Gastrocnemius medialis (tissue), 4 donors: ENCODE measurements around the gene GPC6. TPM values are rescaled to one million over a fixed set of nuclear protein-coding genes. Genes with fewer than 3 reads are reported as not detected.

Experiments
- ATAC-seq, 2 donors: fragments of 150-250 bp; one replicate each; pipeline ENCODE4 v1.9.1; 2016
- DNase-seq, 2 donors: peaks; one replicate each; pipeline ENCODE4 v3.0.0-alpha.2; 2019
- H3K27ac ChIP-seq, 4 donors: fragments of 200-600 bp; sonication (generic); 1 replicate in 1 of 4; 2 replicates in 3 of 4; pipeline ENCODE4 v1.5.1; 2016 to 2018; ENCODE audit warnings: mild to moderate bottlenecking in 2 of 4, moderate library complexity in 1 of 4
- H3K27me3 ChIP-seq, 3 donors: fragments of 200-600 bp; sonication (generic) in 2 of 3; 1 replicate in 1 of 3; 2 replicates in 2 of 3; pipeline versions ENCODE4 v1.5.1 to v1.6.0; 2016 to 2019; ENCODE audit warnings: mild to moderate bottlenecking in 1 of 3, moderate library complexity in 1 of 3
- H3K36me3 ChIP-seq, 2 donors: fragments of 200-600 bp; sonication (generic) in 1 of 2; one replicate each; pipeline ENCODE4 v1.5.1; 2017 to 2018
- H3K4me1 ChIP-seq, 2 donors: fragments of 200-600 bp; sonication (generic) in 1 of 2; one replicate each; pipeline ENCODE4 v1.5.1; 2016 to 2017; ENCODE audit warnings: mild to moderate bottlenecking in 2 of 2
- H3K4me3 ChIP-seq, 4 donors: fragments of 200-600 bp; sonication (generic) in 3 of 4; 1 replicate in 1 of 4; 2 replicates in 3 of 4; pipeline ENCODE4 v1.5.1; 2016 to 2019; ENCODE audit warnings: mild to moderate bottlenecking in 2 of 4
- H3K9me3 ChIP-seq, 3 donors: fragments of 200-600 bp; sonication (generic) in 2 of 3; 1 replicate in 1 of 3; 2 replicates in 2 of 3; pipeline ENCODE4 v1.5.1; 2016 to 2019
- POLR2A ChIP-seq, 2 donors: fragments of 450-650 bp; IDR thresholded peaks; one replicate each; pipeline ENCODE4 v1.6.1; 2017; ENCODE audit warnings: antibody characterized with exemption in 2 of 2, mild to moderate bottlenecking in 2 of 2, moderate library complexity in 2 of 2
- in situ Hi-C, 4 donors: fragments of 200-750 bp; cut with MboI; loops; one replicate each; pipeline versions ENCODE4 v1.15.0 to v1.8.0; 2017; ENCODE audit warnings: low sequenced_read_pairs in 4 of 4
- intact Hi-C: fragments of 100-400 bp; cut with DNase I; formaldehyde crosslinking; loops from one replicate; pipeline ENCODE4 v1.15.1; 2023; ENCODE audit warnings: low total_unique reads
- total RNA-seq, 4 donors: library from RNA; depleted of rRNA; stranded (reverse); fragments of >200 nt; gene quantifications; one replicate each; pipeline versions ENCODE4 v1.1.0 to v1.2.3, GENCODE V29; 2016
- TF ChIP-seq, protein P1 (sequence below), 5 experiments: fragments of 450-650 bp in 3 of 5; fragments of 200-600 bp in 2 of 5; sonication (generic) in 2 of 5; IDR thresholded peaks in 4 of 5; conservative IDR thresholded peaks in 1 of 5; 1 replicate in 4 of 5; 2 replicates in 1 of 5; pipeline ENCODE4 v1.5.1; 2016 to 2019; ENCODE audit warnings: antibody characterized with exemption in 5 of 5, mild to moderate bottlenecking in 3 of 5, moderate library complexity in 3 of 5

The GPC6 gene
- total RNA-seq, 4 donors from 2014 or later = 0.47 to 0.88 (median 0.59) TPM

DNA sequence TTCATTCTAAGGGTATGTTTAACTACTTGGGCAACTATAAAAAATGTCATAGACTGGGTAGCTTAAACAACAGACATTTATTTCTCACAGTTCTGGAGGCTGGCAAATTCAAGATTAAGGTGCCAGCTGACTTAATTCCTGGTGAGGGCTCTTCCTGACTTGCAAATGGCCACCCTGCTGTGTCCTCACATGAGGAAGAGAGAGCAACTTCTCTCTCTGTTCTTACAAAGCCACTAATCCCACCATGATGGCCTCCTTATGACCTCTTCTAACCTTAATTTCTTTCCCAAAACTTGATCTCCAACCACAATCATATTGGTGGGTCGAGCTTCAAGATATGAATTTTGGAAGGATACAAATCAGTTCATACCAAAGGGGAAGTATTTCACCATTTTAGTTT lies 853.9 kb downstream of the GPC6 start:
- no peak for TF ChIP-seq POLR2A (IDR thresholded peaks at IDR 0.05)
- TF ChIP-seq, protein P1, sequence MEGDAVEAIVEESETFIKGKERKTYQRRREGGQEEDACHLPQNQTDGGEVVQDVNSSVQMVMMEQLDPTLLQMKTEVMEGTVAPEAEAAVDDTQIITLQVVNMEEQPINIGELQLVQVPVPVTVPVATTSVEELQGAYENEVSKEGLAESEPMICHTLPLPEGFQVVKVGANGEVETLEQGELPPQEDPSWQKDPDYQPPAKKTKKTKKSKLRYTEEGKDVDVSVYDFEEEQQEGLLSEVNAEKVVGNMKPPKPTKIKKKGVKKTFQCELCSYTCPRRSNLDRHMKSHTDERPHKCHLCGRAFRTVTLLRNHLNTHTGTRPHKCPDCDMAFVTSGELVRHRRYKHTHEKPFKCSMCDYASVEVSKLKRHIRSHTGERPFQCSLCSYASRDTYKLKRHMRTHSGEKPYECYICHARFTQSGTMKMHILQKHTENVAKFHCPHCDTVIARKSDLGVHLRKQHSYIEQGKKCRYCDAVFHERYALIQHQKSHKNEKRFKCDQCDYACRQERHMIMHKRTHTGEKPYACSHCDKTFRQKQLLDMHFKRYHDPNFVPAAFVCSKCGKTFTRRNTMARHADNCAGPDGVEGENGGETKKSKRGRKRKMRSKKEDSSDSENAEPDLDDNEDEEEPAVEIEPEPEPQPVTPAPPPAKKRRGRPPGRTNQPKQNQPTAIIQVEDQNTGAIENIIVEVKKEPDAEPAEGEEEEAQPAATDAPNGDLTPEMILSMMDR (IDR thresholded peaks at IDR 0.05 in 4 of 5, conservative IDR thresholded peaks at IDR 0.05 in 1 of 5) = no peak
- H3K4me3 ChIP-seq = no peak overlapping the region
- no peaks in the 10 kb centered on the region for H3K4me1 ChIP-seq
- DNase-seq = no peak
- in situ Hi-C loops = no loop called here
- H3K9me3 ChIP-seq = no peaks in the 10 kb centered on the region
- H3K27ac ChIP-seq = no peak overlapping the region
- intact Hi-C loops = no loop called here
- H3K36me3 ChIP-seq = no peaks in the 10 kb centered on the region
- H3K27me3 ChIP-seq = no peaks in the 10 kb centered on the region
- ATAC-seq = no peak

GRCh38 chr13:94087100-94087499 lies 860.5 kb downstream of the GPC6 start:
- no peak for TF ChIP-seq POLR2A (IDR thresholded peaks at IDR 0.05)
- TF ChIP-seq, protein P1 (IDR thresholded peaks at IDR 0.05 in 4 of 5, conservative IDR thresholded peaks at IDR 0.05 in 1 of 5) = no peak
- no peak overlapping the region for H3K4me3 ChIP-seq
- H3K36me3 ChIP-seq = no peaks in the 10 kb centered on the region
- no peaks in the 10 kb centered on the region for H3K27me3 ChIP-seq
- DNase-seq (no peak), ATAC-seq (no peak)
- in situ Hi-C loops = no loop called here
- no peaks in the 10 kb centered on the region for H3K4me1 ChIP-seq
- no peak overlapping the region for H3K27ac ChIP-seq
- intact Hi-C loops = no loop called here
- no peaks in the 10 kb centered on the region for H3K9me3 ChIP-seq

DNA sequence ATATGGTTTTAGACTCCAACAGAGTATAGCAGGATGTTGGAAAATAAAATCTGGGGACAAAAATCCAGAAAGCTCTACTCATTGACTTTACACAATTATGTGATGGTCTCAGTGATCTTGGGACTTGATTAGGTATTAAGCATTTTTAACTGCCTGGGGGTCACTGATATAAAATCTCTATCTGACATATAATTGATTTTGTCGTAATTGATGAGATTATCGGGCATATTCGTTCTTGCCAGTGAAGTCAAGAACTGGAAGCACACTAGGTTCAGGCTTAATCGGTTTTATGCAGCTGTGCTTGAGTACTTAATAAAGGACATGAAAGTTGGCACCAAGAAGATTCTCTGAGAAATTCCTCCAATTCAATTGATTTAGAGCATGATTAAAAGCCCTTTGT lies 862.1 kb downstream of the GPC6 start:
- no peaks in the 10 kb centered on the region for H3K36me3 ChIP-seq
- H3K27me3 ChIP-seq = no peaks in the 10 kb centered on the region
- ATAC-seq (no peak), DNase-seq (no peak)
- no peaks in the 10 kb centered on the region for H3K4me1 ChIP-seq
- intact Hi-C loops = no loop called here
- TF ChIP-seq POLR2A (IDR thresholded peaks at IDR 0.05) = no peak
- TF ChIP-seq, protein P1 (IDR thresholded peaks at IDR 0.05 in 4 of 5, conservative IDR thresholded peaks at IDR 0.05 in 1 of 5) = no peak
- no peak overlapping the region for H3K4me3 ChIP-seq
- in situ Hi-C loops = no loop called here
- no peak overlapping the region for H3K27ac ChIP-seq
- H3K9me3 ChIP-seq = no peaks in the 10 kb centered on the region

DNA sequence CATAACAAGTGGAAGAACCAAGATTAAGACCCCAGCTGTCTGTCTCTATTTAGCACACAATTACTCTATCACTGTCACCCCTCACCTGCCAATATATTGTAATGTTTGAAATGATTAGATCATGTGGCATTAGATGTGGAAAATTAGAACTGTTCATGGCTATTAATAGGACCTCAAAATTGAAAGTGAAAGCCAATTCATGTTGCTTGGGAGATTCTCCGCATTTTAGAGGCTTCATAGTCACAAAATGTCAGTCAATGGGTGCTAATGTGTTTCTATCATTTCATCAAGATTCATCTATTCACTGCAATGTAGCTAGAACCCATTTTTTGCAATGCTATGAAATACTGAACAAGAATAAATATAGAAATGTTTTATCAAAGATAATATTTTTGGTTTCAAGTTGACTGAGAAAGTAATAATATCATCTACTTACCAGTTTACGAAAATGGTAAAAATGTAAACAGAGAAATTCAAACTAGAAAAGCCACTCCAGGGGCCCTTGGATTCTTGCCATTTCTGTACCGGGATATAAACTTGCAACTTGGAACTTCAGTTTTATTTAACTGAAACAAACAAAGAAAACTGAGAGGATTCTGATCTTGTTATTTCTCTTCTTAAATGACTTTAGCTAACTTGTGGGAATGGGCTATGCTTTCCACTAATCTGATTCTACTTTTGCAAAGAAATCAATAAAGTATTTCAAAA lies 864.3 kb downstream of the GPC6 start:
- Histone ChIP-seq H3K27ac (no peak overlapping the region), H3K27me3 (no peaks in the 10 kb centered on the region), H3K4me1 (no peaks in the 10 kb centered on the region), H3K36me3 (no peaks in the 10 kb centered on the region), H3K9me3 (no peaks in the 10 kb centered on the region), H3K4me3 (no peak overlapping the region)
- ATAC-seq = no peak
- TF ChIP-seq POLR2A (IDR thresholded peaks at IDR 0.05) = no peak
- TF ChIP-seq, protein P1 (IDR thresholded peaks at IDR 0.05 in 4 of 5, conservative IDR thresholded peaks at IDR 0.05 in 1 of 5) = no peak
- in situ Hi-C loops = no loop called here
- DNase-seq = no peak
- intact Hi-C loops = no loop called here
